Endodermal cell (in vitro differentiated cells): ENCODE data around the gene VWA3B. TPM values are rescaled to one million over a fixed set of nuclear protein-coding genes. Genes with fewer than 3 reads are reported as not detected.

ENCODE experiments used
- DNase-seq: peaks from one replicate; pipeline ENCODE4 v3.0.0-alpha.2; 2017
- H3K27ac ChIP-seq: 2 replicates; pipeline ENCODE4 v1.5.1; 2013; ENCODE audit warnings: mild to moderate bottlenecking, low read depth, low read length, moderate library complexity
- H3K27me3 ChIP-seq: 2 replicates; pipeline ENCODE4 v1.6.1; 2013; ENCODE audit warnings: mild to moderate bottlenecking, low read length, moderate library complexity; ENCODE audit not compliant: insufficient read depth, control insufficient read depth, poor library complexity, severe bottlenecking
- H3K36me3 ChIP-seq: 2 replicates; pipeline ENCODE4 v1.7.0; 2013; ENCODE audit warnings: mild to moderate bottlenecking, low read length, moderate library complexity; ENCODE audit not compliant: control insufficient read depth, insufficient read depth
- H3K4me1 ChIP-seq: one replicate; pipeline ENCODE4 v1.7.0; 2013; ENCODE audit warnings: low read length; ENCODE audit not compliant: control insufficient read depth, insufficient read depth
- H3K4me3 ChIP-seq: 2 replicates; pipeline ENCODE4 v1.5.1; 2013; ENCODE audit warnings: mild to moderate bottlenecking, low read length, moderate library complexity
- H3K9ac ChIP-seq: 2 replicates; pipeline ENCODE4 v1.6.1; 2013; ENCODE audit warnings: mild to moderate bottlenecking, low read length, moderate library complexity; ENCODE audit not compliant: poor library complexity, severe bottlenecking; ENCODE audit errors: extremely low read depth
- H3K9me3 ChIP-seq: 2 replicates; pipeline ENCODE4 v1.6.1; 2013; ENCODE audit warnings: mild to moderate bottlenecking, low read length, moderate library complexity; ENCODE audit not compliant: control insufficient read depth
- H3K27ac Mint-ChIP-seq: 2 replicates; pipeline ENCODE4 v1.8.0; 2020; ENCODE audit warnings: mixed read lengths
- H3K27me3 Mint-ChIP-seq: 2 replicates; pipeline ENCODE4 v1.8.0; 2021; ENCODE audit warnings: mild to moderate bottlenecking, mixed read lengths; ENCODE audit not compliant: insufficient read depth
- H3K36me3 Mint-ChIP-seq: 2 replicates; pipeline ENCODE4 v1.8.0; 2020; ENCODE audit warnings: low read depth, mixed read lengths
- H3K4me1 Mint-ChIP-seq: 2 replicates; pipeline ENCODE4 v1.8.0; 2020; ENCODE audit warnings: mixed read lengths
- H3K4me3 Mint-ChIP-seq: 2 replicates; pipeline ENCODE4 v1.8.0; 2020; ENCODE audit warnings: mild to moderate bottlenecking, moderate library complexity, mixed read lengths
- H3K9me3 Mint-ChIP-seq: 2 replicates; pipeline ENCODE4 v1.8.0; 2020; ENCODE audit warnings: mild to moderate bottlenecking, mixed read lengths
- whole genome bisulfite sequencing, 2 experiments: methylation state at CpG; one replicate each; pipeline versions ENCODE4 v1.1.5 to v1.1.7; 2013; ENCODE audit warnings: missing lambda C conversion rate in 2 of 2, mixed read lengths in 1 of 2; ENCODE audit not compliant: insufficient coverage in 1 of 2, insufficient read length in 1 of 2; 5-methylcytosine and 5-hydroxymethylcytosine counted together
- total RNA-seq, 2 donors: library from RNA; stranded (reverse); fragmentation: NEBNext Ultra II Directional in 1 of 2; extraction: Animal tissue kit (Norgen Biotek cat#: 25700) in 1 of 2; gene quantifications; 2 replicates in 1 of 2; 3 replicates in 1 of 2; pipeline ENCODE4 v1.2.1, GENCODE V29; 2021
- TF ChIP-seq, protein P1 (sequence below): fragments of 200-600 bp; sonication (generic); conservative IDR thresholded peaks from 2 replicates; pipeline ENCODE4 v1.5.0; 2021; ENCODE audit warnings: antibody characterized with exemption, mild to moderate bottlenecking

The VWA3B gene
- total RNA-seq, 2 donors from 2014 or later, result 0.38 to 0.64 TPM

DNA sequence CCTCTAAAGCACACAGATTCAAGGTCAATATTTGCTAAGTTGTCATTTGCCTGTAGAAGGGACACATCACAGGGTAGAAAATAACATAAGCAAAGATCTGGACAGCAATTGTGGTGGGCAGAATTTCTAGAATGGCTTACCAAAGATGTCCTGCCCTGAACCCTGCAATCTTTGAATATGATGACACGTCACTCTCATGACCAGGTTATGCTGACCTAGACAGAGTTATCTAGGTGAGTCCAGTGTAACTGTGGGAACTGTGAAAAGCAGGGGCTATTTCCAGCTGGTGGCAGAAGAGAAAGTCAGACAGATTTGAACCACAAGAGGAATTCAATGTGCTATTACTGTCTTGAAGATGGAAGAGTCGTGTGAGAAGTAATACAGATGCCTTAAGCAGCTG is 147.0 kb downstream of the VWA3B start:
- no peak overlapping the region for H3K4me3 Mint-ChIP-seq
- no peak overlapping the region for H3K27ac Mint-ChIP-seq
- H3K27ac ChIP-seq, result no peak overlapping the region
- TF ChIP-seq, protein P1, sequence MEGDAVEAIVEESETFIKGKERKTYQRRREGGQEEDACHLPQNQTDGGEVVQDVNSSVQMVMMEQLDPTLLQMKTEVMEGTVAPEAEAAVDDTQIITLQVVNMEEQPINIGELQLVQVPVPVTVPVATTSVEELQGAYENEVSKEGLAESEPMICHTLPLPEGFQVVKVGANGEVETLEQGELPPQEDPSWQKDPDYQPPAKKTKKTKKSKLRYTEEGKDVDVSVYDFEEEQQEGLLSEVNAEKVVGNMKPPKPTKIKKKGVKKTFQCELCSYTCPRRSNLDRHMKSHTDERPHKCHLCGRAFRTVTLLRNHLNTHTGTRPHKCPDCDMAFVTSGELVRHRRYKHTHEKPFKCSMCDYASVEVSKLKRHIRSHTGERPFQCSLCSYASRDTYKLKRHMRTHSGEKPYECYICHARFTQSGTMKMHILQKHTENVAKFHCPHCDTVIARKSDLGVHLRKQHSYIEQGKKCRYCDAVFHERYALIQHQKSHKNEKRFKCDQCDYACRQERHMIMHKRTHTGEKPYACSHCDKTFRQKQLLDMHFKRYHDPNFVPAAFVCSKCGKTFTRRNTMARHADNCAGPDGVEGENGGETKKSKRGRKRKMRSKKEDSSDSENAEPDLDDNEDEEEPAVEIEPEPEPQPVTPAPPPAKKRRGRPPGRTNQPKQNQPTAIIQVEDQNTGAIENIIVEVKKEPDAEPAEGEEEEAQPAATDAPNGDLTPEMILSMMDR, result no peak
- no peaks in the 10 kb centered on the region for H3K9me3 Mint-ChIP-seq
- H3K36me3 Mint-ChIP-seq, result no peaks in the 10 kb centered on the region
- no peak overlapping the region for H3K9ac ChIP-seq
- H3K36me3 ChIP-seq, result no peaks in the 10 kb centered on the region
- H3K4me3 ChIP-seq, result no peak overlapping the region
- 93 to 95% methylated on average over 2 of the region's 2 CpGs for WGBS, 2 experiments
- H3K4me1 ChIP-seq, result no peaks in the 10 kb centered on the region
- no peak for DNase-seq
- no peaks in the 10 kb centered on the region for H3K9me3 ChIP-seq
- no peaks in the 10 kb centered on the region for H3K4me1 Mint-ChIP-seq
- peaks cover 2% of the 10 kb centered on the region for H3K27me3 Mint-ChIP-seq
- no peaks in the 10 kb centered on the region for H3K27me3 ChIP-seq

DNA sequence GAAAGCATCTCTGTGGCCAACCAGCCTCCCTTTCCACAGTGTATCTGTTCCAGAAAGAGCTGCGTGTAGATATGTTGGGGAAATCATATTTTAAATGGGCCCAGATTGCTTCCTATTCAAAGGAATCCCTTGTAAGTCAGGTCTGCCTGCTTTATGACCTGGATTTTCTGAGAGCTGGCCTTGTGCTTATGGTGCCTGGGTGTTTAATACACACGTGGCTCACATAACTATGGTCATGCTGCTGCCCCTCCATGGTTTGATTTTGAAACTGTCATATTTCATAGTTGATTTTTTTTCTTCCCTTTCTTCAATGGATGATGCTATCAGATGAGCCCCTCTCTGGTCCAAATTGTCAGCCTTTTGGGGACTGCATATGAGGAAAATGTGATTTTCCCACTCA is 147.8 kb downstream of the VWA3B start:
- Mint-ChIP-seq H3K9me3 (no peaks in the 10 kb centered on the region), H3K4me1 (no peaks in the 10 kb centered on the region), H3K27ac (no peak overlapping the region), H3K4me3 (no peak overlapping the region), H3K27me3 (no peaks in the 10 kb centered on the region), H3K36me3 (no peaks in the 10 kb centered on the region)
- H3K27me3 ChIP-seq, result no peaks in the 10 kb centered on the region
- TF ChIP-seq, protein P1, result no peak
- no peaks in the 10 kb centered on the region for H3K4me1 ChIP-seq
- no peak for DNase-seq
- whole genome bisulfite sequencing, 2 experiments, result 82 to 100% methylated on average over 1 to 2 of the region's 2 CpGs
- H3K9me3 ChIP-seq, result no peaks in the 10 kb centered on the region
- H3K9ac ChIP-seq, result no peak overlapping the region
- no peaks in the 10 kb centered on the region for H3K36me3 ChIP-seq
- H3K27ac ChIP-seq, result no peak overlapping the region
- H3K4me3 ChIP-seq, result no peak overlapping the region

DNA sequence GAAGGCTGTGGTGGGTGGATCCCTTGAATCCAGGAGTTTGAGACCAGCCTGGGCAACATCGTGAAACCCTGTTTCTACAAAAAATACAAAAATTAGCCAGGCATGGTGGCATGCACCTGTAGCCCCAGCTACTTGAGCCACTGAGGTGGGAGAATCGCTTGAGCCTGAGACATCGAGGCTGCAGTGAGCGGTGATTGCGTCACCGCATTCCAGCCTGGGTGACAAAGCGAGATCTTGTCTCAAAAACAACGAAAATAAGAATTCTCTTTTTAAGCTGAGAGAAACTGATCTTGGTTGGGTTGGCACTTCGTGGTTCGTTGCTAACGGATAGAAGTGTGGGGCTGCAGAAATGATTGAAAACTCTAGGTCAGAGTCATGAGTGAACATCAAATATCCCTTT is 150.0 kb downstream of the VWA3B start:
- WGBS, 2 experiments, result 94 to 95% methylated on average over 11 of the region's 11 CpGs
- no peaks in the 10 kb centered on the region for H3K36me3 Mint-ChIP-seq
- H3K9ac ChIP-seq, result no peak overlapping the region
- no peak overlapping the region for H3K27ac Mint-ChIP-seq
- H3K4me3 ChIP-seq, result no peak overlapping the region
- DNase-seq, result no peak
- no peaks in the 10 kb centered on the region for H3K27me3 Mint-ChIP-seq
- H3K4me1 Mint-ChIP-seq, result peaks cover 6% of the 10 kb centered on the region
- no peaks in the 10 kb centered on the region for H3K9me3 ChIP-seq
- no peaks in the 10 kb centered on the region for H3K36me3 ChIP-seq
- H3K27ac ChIP-seq, result no peak overlapping the region
- no peaks in the 10 kb centered on the region for H3K4me1 ChIP-seq
- TF ChIP-seq, protein P1, result no peak
- H3K9me3 Mint-ChIP-seq, result no peaks in the 10 kb centered on the region
- H3K4me3 Mint-ChIP-seq, result no peak overlapping the region
- no peaks in the 10 kb centered on the region for H3K27me3 ChIP-seq
